Esophagus muscularis mucosa (tissue), 4 donors: ENCODE results near the gene TEKT1. TPM values are rescaled to one million over a fixed set of nuclear protein-coding genes. Genes with fewer than 3 reads are reported as not detected.
"Not testable (repeated sequence)": the region's sequence is repeated elsewhere in the genome, so short reads cannot be mapped to it uniquely, and the experiment has no call there.

Experiments
- DNase-seq: peaks from one replicate; pipeline ENCODE4 v3.0.0-alpha.2; 2017; ENCODE audit errors: extremely low spot score
- H3K27ac ChIP-seq, 4 donors: fragments of 200-600 bp; sonication (generic); replicated peaks in 1 of 4; 1 replicate in 3 of 4; 2 replicates in 1 of 4; pipeline ENCODE4 v1.5.1; 2016 to 2019; ENCODE audit warnings: mild to moderate bottlenecking in 1 of 4
- H3K27me3 ChIP-seq, 4 donors: fragments of 200-600 bp; sonication (generic); one replicate each; pipeline versions ENCODE4 v1.5.1 to v1.6.0; 2016 to 2019
- H3K36me3 ChIP-seq, 4 donors: fragments of 200-600 bp; sonication (generic); one replicate each; pipeline ENCODE4 v1.5.1; 2016 to 2019
- H3K4me1 ChIP-seq, 4 donors: fragments of 200-600 bp; sonication (generic); one replicate each; pipeline ENCODE4 v1.5.1; 2016 to 2019
- H3K4me3 ChIP-seq, 4 donors: fragments of 200-600 bp; sonication (generic); 1 replicate in 2 of 4; 2 replicates in 2 of 4; pipeline ENCODE4 v1.5.1; 2016 to 2019; ENCODE audit warnings: mild to moderate bottlenecking in 4 of 4, moderate library complexity in 1 of 4
- H3K9me3 ChIP-seq, 4 donors: fragments of 200-600 bp; sonication (generic); 1 replicate in 3 of 4; 2 replicates in 1 of 4; pipeline ENCODE4 v1.5.1; 2016 to 2019
- EP300 ChIP-seq: sonication (generic); formaldehyde crosslinking; IDR thresholded peaks from one replicate; pipeline ENCODE4 v1.6.1; 2017; ENCODE audit warnings: antibody characterized with exemption
- POLR2A ChIP-seq: fragments of 450-650 bp; IDR thresholded peaks from one replicate; pipeline ENCODE4 v1.6.1; 2017; ENCODE audit warnings: antibody characterized with exemption, moderate library complexity, mild to moderate bottlenecking, low read depth
- POLR2AphosphoS5 ChIP-seq, 2 donors: sonication (generic); formaldehyde crosslinking; IDR thresholded peaks; one replicate each; pipeline ENCODE4 v1.6.1; 2017; ENCODE audit warnings: antibody characterized with exemption in 2 of 2
- WGBS: methylation state at CpG from one replicate; pipeline ENCODE4 v1.1.5; 2018; 5-methylcytosine and 5-hydroxymethylcytosine counted together
- intact Hi-C: fragments of 100-400 bp; cut with DNase I; formaldehyde crosslinking; loops from one replicate; pipeline ENCODE4 v1.15.1; 2023
- total RNA-seq, 4 donors: library from RNA; depleted of rRNA; stranded (reverse); fragments of >200 nt; gene quantifications; one replicate each; pipeline versions ENCODE4 v1.1.0 to v1.2.1, GENCODE V29; 2016
- TF ChIP-seq, protein P1 (sequence below), 3 experiments: fragments of 200-600 bp in 2 of 3; fragments of 450-650 bp in 1 of 3; sonication (generic) in 2 of 3; IDR thresholded peaks; one replicate each; pipeline ENCODE4 v1.5.1; 2017 to 2019; ENCODE audit warnings: antibody characterized with exemption in 3 of 3, mild to moderate bottlenecking in 2 of 3, moderate library complexity in 1 of 3

TEKT1 gene
- total RNA-seq, 4 donors from 2014 or later, result not detected

DNA sequence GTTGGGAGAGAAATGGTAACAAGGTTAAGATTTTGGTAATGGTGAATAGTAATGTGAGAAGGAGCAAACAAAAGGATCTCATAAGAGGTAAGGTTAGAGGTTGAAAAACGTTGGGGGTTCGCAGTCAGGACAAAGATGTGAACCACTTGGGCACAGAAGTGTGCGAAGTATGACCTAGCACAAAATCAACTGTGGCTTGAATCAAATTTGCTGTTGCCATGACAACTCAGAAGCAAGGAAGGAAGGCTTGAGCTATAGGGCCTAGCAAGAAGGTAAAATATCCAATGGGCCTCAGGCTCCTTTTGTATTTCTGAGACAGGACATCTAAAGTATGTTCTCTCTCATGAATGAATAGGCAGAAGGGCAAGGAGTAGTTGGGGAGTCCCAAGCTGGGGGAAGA is 24.5 kb upstream of the TEKT1 start:
- Histone ChIP-seq H3K9me3 (no peaks in the 10 kb centered on the region), H3K36me3 (no peaks in the 10 kb centered on the region), H3K4me1 (no peaks in the 10 kb centered on the region), H3K27ac (no peak overlapping the region), H3K4me3 (no peak overlapping the region), H3K27me3 (peaks cover 0 to 16% (median 0%) of the 10 kb centered on the region in 4 donors)
- intact Hi-C loops, result no loop called here
- WGBS, result 77% methylated on average over 3 of the region's 3 CpGs
- no peak for TF ChIP-seq EP300
- TF ChIP-seq POLR2A, result no peak
- TF ChIP-seq, protein P1, sequence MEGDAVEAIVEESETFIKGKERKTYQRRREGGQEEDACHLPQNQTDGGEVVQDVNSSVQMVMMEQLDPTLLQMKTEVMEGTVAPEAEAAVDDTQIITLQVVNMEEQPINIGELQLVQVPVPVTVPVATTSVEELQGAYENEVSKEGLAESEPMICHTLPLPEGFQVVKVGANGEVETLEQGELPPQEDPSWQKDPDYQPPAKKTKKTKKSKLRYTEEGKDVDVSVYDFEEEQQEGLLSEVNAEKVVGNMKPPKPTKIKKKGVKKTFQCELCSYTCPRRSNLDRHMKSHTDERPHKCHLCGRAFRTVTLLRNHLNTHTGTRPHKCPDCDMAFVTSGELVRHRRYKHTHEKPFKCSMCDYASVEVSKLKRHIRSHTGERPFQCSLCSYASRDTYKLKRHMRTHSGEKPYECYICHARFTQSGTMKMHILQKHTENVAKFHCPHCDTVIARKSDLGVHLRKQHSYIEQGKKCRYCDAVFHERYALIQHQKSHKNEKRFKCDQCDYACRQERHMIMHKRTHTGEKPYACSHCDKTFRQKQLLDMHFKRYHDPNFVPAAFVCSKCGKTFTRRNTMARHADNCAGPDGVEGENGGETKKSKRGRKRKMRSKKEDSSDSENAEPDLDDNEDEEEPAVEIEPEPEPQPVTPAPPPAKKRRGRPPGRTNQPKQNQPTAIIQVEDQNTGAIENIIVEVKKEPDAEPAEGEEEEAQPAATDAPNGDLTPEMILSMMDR (IDR thresholded peaks at IDR 0.05), result no peak
- TF ChIP-seq POLR2AphosphoS5 (IDR thresholded peaks at IDR 0.05), result no peak
- DNase-seq, result no peak

DNA sequence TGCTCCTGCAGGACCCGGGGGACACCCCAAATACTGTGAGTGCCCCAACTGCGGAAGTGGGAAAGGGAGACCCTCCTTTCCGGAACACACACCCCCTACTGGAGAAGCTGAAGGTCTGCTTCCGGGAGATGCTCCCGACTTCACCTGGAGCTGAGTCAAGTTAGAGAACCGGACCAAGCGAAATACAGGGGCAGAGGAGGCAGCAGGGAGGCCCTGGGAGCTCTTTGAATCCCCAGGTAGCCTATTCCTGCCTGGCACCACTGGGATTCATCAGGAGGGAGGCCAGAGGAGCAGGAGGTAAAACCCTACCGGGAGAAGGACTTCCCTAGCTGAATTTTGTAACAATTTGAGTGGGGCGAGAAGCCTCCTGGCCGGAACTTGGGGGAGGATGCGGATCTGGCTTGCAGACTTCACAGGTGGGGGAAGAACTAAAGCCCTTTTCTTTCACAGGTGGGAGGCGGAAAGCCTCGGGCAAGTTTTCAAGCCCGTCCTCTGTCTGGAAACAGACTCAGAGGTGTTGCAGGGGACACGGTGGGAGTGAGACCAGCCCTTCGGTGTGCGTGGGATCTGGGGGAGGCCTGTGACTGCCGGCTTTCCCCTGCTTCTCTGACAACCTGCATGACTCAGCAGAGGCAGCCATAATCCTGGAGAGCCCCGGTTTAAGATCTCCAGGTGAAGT is 22.4 kb upstream of the TEKT1 start:
- peaks cover 0 to 30% (median 0%) of the 10 kb centered on the region in 4 donors for H3K27me3 ChIP-seq
- WGBS, result 10% methylated on average over 19 of the region's 19 CpGs
- intact Hi-C loops, result no loop called here
- H3K4me1 ChIP-seq, result no peaks in the 10 kb centered on the region
- no peak for DNase-seq
- TF ChIP-seq EP300 (no peak), POLR2AphosphoS5 (IDR thresholded peaks at IDR 0.05) (no peak), POLR2A (no peak)
- TF ChIP-seq, protein P1 (IDR thresholded peaks at IDR 0.05), result peak in 1 of 3 experiments; percentile 3
- H3K27ac ChIP-seq, result no peak overlapping the region
- H3K4me3 ChIP-seq, result no peak overlapping the region
- H3K36me3 ChIP-seq, result no peaks in the 10 kb centered on the region
- H3K9me3 ChIP-seq, result no peaks in the 10 kb centered on the region

DNA sequence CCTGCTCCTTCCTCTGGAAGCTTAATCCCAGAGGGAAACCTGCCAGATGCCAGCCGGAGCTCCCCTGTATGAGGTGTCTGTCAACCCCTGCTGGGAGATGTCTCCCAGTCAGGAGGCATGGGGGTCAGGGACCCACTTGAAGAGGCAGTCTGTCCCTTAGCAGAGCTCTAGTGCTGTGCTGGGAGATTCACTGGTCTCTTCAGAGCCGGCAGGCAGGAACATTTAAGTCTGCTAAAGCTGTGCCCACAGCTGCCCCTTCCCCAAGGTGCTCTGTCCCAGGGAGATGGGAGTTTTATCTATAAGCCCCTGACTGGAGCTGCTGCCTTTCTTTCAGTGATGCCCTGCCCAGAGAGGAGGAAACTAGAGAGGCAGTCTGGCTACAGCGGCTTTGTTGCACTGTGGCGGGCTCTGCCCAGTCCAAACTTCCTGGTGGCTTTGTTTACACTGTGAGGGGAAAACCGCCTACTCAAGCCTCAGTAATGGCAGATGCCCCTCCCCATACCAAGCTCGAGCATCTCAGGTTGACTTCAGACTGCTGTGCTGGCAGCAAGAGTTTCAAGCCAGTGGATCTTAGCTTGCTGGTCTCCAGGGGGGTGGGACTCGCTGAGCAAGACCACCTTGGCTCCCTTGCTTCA is 17.1 kb upstream of the TEKT1 start:
- H3K36me3 ChIP-seq, H3K27ac ChIP-seq, H3K4me1 ChIP-seq, DNase-seq, H3K9me3 ChIP-seq, H3K4me3 ChIP-seq: not testable (repeated sequence)
- WGBS, result 62% methylated on average over 2 of the region's 7 CpGs
- intact Hi-C loops, result loop anchor here (10.0 kb wide), 1 partner anchor 156 kb away; no protein-coding TSS in a partner anchor
- peaks cover 0 to 36% (median 0%) of the 10 kb centered on the region in 4 donors for H3K27me3 ChIP-seq

DNA sequence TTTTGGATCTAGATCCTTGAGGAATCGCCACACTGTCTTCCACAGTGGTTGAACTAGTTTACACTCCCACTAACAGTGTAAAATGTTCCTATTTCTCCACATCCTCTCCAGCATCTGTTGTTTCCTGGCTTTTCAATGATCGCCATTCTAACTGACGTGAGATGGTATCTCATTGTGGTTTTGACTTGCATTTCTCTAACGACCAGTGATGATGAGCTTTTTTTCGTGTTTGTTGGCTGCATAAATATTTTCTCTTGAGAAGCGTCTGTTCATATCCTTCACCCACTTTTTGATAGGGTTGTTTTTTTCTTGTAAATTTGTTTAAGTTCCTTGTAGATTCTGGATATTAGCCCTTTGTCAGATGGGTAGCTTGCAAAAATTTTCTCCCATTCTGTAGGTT is 14.6 kb upstream of the TEKT1 start:
- not testable (repeated sequence) for H3K36me3 ChIP-seq, DNase-seq, H3K9me3 ChIP-seq, H3K4me3 ChIP-seq, H3K4me1 ChIP-seq, H3K27ac ChIP-seq
- H3K27me3 ChIP-seq, result peaks cover 0 to 33% (median 0%) of the 10 kb centered on the region in 4 donors
- 62% methylated on average over 6 of the region's 6 CpGs for WGBS
- intact Hi-C loops, result loop anchor here (10.0 kb wide), 1 partner anchor 159 kb away; no protein-coding TSS in a partner anchor

DNA sequence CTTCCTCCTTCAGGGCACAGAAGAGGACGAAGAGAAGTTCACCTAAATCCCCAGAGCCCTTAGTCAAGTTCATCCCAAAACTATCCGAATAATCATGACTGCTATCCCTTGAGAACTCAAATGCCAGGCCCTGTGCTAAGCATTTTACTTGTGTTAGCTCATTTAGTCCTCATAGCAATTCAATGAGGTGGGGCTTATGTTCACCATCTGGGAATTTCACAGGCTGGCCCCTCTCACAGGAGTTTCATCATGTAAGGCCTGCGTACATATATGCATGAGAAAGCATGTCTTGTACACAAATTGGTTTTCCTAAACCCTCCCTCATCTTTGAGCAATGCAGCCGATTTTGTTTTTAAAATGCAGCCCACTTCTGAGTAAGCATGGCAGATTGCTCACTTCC is 12.9 kb upstream of the TEKT1 start:
- H3K27me3 ChIP-seq, result peaks cover 0 to 31% (median 0%) of the 10 kb centered on the region in 4 donors
- not testable (repeated sequence) for H3K4me1 ChIP-seq, H3K9me3 ChIP-seq, H3K36me3 ChIP-seq, H3K27ac ChIP-seq, H3K4me3 ChIP-seq, DNase-seq
- 75% methylated on average over 4 of the region's 4 CpGs for WGBS
- intact Hi-C loops, result loop anchor here (10.0 kb wide), 1 partner anchor 160 kb away; no protein-coding TSS in a partner anchor

DNA sequence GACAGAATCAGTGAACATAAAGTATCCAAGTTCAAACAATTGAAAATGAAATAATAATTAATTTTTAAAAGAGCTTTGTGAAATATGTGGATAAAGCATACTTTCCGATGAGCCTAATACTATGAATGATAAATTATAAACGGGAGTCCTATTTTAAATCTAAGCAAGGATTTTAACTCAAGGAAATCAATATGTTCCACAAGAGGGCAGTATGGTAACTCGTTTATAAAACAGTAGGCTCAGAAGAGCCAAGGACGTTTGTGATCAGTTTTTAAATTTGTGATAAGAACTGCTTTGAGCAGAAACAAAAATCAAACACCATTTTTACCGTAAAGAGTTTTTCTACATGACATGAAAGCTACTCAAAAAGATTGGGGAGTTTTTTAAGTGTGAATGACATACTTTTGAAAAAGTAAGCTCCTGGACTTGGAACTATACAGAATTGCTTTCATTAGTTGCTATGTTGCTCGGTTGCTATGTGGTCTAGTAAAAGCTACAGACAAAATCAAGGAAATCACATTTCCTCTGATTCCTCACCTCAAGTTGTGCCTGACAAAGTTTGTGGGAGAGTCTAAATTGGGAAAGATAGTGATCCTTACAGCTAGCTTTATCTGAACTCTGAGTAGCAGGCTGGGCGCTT is 11.8 kb upstream of the TEKT1 start:
- Histone ChIP-seq H3K27ac (no peak overlapping the region), H3K9me3 (no peaks in the 10 kb centered on the region), H3K4me3 (no peak overlapping the region), H3K4me1 (no peaks in the 10 kb centered on the region), H3K36me3 (no peaks in the 10 kb centered on the region), H3K27me3 (peaks cover 0 to 25% (median 0%) of the 10 kb centered on the region in 4 donors)
- DNase-seq, result no peak
- 19% methylated on average over 7 of the region's 7 CpGs for WGBS
- TF ChIP-seq, protein P1 (IDR thresholded peaks at IDR 0.05), result peak; percentile 48 to 64 (median 50)
- no peak for TF ChIP-seq POLR2A
- intact Hi-C loops, result loop anchor here (2.0 to 10.0 kb wide), 2 partner anchors 161 to 177 kb away; no protein-coding TSS in a partner anchor

DNA sequence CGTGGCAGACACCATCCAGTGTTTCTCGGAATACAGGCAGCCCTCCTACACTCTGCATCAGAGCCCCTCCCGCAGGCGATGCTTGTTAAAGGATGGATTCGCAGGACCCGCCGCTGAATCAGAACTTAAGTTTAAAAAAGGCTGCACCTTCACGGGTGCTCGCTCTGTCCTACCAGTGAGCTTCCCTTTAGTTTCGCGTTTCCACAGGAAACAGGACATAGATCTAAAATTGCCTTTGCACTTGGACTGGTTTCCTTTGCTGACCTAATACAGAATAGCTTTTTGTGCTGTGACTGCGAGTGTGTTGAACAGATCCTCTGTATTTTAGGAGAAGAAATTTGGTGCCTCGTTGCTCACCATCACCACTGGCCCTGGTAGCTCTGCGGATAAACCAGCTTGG is 10.2 kb upstream of the TEKT1 start:
- H3K9me3 ChIP-seq, H3K4me3 ChIP-seq, H3K27ac ChIP-seq, H3K4me1 ChIP-seq, H3K36me3 ChIP-seq, DNase-seq: not testable (repeated sequence)
- peaks cover 0 to 26% (median 0%) of the 10 kb centered on the region in 4 donors for H3K27me3 ChIP-seq
- WGBS, result 44% methylated on average over 7 of the region's 14 CpGs
- intact Hi-C loops, result loop anchor here (2.0 to 10.0 kb wide), 2 partner anchors 163 to 175 kb away; no protein-coding TSS in a partner anchor
